NCI-H345 (cell line): ENCODE measurements around the gene HAUS1.
"Not testable (repeated sequence)": the region's sequence is repeated elsewhere in the genome, so short reads cannot be mapped to it uniquely, and the experiment has no call there.

Experiments
- DNase-seq: peaks from one replicate; lab custom pipeline; 2025; lab: John Stamatoyannopoulos, UW

The HAUS1 gene

DNA sequence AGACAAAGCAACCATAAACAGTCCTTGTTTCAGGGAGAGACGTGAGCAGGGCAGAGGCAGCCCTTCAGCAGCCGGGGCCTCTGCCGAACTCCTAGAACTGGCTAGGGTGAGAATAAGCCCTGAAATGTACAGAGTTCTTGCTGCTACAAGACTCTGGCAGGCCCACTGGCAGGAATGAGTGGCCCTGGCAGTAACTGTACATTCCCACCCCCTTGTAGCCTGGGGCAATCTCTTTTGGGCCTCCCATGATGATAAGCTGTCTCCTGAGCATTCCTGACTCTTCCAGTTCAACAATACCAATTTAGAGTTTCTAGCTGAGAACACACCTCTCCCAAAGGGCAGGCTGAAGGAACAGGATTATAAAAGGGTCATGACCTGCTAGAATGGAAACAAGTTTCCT is 54.3 kb downstream of the HAUS1 start:
- DNase-seq, result no peak

DNA sequence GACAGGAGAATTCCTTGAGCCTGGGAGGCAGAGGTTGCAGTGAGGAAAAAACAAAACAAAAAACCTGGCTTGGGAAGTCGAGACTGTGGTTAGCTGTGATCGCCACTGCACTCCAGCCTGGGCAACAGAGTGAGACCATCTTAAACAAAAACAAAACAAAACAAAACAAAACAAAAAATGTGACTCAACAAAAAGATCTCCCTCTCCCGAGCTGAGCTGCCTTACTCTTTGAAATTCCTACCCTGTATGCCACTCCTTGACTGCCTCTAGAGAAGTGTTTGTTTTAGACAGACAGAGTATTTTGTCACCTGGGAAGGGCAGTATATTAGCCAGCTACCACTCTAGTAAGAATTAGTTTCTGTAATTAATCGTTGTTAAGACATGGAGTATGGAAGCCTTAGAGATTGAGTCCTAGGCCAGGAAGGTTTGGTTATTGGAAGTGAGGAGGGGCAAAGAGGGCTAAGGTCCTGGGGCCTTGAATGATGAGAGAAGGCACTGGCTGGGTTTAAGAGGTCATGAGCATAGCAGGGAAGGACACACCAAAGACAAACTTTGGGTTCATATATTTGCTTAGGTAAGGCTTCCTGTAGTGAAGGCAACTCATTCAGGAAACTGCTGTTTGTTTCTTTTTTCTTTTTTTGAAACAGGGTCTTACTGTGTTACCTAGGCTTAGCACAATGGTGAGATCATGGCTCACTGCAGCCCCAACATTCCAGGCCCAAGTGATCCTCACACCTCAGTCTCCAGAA is 56.0 kb downstream of the HAUS1 start:
- DNase-seq, result no peak

DNA sequence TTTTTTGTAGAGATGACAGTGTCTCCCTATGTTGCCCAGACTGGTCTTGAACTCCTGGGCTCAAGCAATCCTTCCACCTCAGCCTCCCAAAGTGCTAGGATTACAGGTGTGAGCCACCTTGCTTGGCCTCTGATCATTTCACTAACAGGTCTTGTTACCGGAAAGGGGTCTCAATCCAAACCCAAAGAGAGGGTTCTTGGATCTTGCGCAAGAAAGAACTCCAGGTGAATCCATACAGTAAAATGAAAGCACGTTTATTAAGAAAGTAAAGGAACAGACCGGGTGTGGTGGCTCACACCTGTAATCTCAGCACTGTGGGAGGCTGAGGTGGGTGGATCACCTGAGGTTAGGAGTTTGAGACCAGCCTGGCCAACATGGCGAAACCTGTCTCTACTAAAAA is 56.7 kb downstream of the HAUS1 start:
- not testable (repeated sequence) for DNase-seq

DNA sequence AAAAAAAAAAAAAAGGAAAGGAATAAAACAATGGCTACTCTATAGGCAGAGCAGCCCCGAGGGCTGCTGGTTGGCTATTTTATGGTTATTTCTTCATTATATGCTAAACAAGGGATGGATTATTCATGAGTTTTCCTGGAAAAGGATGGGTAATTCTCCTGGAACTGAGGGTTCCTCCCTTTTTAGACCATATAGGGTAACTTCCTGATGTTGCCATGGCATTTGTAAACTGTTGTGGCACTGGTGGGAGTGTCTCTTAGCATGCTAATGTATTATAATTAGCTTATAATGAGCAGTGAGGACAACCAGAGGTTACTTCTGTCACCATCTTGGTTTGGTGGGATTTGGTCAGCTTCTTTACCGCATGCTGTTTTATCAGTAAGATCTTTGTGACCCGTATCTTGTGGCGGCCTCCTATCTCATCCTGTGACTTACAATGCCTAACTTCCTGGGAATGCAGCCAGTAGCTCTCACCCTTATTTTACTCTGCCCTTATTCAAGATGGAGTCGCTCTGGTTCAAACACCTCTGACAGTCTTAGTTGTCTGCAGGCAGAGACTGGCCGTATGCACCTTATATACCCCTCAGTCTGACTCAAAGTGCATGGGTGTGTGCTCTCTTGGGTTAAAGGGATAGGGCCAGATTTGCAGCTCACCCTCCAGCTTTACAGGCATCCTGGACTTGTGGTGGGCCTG is 57.7 kb downstream of the HAUS1 start:
- DNase-seq, result no peak

DNA sequence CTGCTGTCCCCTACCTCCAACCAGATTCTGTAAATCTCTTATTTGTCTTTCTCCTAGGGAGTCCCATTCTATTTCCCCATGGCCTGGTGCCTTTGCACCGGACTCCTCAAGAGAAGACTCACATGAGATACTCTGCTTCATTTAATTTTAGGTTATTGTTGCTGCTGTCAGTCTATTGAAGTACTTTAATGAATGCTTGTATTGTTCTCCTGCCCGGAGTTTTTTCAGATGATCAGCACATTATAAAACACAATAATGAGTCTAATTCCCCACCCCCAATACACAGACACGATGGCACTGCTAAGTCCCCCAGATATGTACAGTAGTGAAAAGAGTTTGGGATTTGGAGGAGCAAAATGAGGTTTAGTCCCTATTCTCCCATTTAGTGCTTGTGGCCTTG is 58.9 kb downstream of the HAUS1 start:
- DNase-seq, result no peak

DNA sequence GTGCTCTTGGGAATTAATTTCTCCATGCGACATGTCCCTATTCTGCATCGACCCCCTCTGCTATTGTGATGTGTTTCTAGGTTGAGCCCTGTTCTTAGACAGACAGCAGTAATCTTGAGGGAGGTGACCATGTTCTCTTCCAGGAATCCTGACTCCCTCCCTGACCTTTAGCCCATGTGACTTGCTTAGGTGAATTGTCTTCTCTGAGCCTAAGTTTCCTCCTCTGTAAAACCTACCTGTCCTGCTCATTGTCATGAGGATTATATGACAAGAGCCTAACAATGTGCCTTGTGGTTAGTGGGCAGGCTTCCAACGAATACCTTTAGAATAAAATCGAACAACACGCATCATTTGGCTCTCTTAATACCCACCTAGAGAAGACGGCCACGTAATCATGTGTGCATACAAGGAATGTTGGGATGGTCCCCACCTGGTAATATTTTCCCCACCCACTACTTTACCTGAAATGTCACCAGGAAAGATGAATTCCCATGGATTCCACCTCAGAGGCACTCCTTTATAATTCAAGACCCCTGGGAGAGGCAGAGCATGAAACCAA is 59.8 kb downstream of the HAUS1 start:
- no peak for DNase-seq

DNA sequence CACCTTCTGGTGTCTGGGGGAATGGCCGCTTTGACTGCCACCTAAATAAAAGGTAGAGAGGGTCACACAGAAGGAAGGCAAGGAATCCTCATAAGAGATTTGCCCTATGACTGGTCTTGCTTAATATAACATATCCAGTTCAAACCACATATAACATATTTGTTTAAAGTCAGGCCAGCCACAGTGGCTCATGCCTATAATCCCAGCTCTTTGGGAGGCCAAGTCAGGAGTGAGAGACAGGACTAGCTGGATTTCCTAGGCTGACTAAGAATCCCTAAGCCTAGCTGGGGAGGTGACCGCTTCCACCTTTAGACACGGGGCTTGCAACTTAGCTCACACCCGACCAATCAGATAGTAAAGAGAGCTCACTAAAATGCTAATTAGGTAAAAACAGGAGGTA is 60.3 kb downstream of the HAUS1 start:
- DNase-seq, result not testable (repeated sequence)

DNA sequence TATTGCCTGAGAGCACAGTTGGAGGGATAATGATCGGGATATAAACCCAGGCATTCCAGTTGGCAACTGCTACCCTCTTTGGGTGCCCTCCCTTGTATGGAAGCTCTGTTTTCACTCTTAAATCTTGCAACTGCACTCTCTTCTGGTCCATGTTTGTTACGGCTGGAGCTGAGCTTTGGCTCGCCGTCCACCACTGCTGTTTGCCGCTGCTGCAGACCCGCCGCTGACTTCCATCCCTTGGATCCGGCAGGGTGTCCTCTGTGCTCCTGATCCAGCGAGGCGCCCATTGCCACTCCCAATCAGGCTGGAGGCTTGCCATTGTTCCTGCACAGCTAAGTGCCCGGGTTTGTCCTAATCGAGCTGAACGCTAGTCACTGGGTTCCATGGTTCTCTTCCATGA is 60.7 kb downstream of the HAUS1 start:
- no peak for DNase-seq

DNA sequence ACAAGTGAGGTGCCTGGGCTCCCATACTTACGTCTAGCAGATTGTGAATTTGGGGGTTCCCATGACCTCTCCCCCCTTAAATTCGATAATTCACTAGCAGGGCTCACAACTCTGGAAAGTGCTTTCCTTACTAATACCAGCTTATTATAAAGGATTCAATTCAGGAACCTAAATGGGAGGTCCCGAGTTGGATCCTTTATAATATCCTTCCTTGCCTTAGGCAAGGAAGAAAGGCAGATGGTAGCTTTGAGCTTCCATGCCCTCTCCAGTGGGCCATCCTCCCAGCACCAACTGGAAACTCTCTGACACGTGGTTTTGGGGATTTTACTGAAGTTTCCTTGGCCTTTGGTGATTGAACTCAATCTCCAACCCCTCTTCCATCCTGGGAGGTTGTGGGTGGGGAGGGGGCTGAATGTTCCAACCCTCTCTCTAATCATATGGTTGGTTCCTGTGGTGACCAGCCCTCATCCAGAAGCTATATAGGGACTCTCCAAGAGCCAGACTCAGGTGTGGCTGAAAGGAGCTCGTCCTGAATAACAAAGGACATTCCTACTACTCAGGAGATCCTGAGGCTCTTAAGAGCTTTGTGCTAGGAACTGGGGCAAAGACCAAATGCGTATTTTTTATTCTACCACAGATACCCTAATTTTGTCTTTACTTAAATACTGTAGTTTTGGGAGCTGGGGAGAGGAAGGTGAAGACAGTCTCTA is 62.2 kb downstream of the HAUS1 start:
- no peak for DNase-seq

DNA sequence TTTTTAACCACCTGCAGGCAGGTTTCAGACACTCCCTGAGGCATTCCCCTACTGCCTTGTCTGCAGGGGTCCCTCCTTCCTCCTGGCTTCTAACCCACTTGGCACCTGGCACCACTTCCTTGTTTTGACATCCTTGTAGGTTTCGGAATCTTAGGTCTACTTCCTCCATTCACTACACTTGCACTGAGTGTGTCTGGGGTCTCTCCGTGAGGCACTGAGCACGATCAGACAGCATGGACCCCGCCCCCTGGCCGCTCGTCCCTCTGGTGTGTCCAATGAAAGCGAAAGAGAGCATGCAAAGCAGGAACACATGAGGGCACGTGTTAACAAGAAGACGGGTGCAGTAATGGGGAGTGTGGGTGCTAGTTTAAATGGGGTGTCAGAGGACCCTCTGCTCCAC is 63.8 kb downstream of the HAUS1 start:
- no peak for DNase-seq

DNA sequence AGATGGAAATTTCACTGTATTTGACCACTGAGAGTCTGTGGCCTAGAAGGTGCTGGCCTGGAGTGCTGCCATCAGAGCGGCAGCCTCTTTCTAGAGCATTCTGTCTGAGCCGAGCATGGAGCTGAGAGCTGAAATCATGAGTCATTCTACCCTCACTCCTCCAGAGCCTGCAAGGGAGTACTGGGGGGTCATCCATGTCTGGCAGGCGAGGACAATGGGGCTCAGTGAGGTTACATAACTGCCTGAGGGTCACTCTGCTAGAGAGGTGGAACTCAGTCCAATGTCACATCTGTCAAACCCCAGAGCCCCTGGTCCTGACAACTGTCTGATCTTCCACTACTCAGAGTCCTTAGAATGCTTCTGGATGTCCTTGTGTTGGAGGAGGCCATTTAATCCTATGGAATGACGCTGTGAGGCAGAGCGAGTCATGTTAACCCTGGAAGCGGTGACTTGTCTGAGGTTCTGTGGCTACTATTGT is 65.3 kb downstream of the HAUS1 start:
- DNase-seq, result no peak

DNA sequence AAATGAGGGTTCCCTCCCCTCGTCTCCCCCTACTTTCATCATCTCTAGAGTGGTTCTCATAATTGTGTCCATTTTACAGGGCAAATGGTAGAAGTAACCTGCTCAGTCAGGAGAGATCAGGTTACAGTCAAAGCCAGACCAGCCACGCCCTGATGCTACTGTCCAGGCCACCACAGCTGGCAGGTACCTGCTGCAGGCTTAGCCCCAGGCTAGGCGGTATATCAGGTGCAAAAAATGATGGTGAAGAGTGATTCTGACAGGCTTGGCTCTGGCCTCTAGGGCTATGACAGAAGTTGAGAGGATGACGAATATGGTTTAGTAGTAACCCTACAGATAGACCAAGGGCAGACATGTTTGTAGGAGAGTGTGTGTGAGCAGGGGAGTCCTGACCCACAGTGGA is 67.1 kb downstream of the HAUS1 start:
- DNase-seq, result no peak

DNA sequence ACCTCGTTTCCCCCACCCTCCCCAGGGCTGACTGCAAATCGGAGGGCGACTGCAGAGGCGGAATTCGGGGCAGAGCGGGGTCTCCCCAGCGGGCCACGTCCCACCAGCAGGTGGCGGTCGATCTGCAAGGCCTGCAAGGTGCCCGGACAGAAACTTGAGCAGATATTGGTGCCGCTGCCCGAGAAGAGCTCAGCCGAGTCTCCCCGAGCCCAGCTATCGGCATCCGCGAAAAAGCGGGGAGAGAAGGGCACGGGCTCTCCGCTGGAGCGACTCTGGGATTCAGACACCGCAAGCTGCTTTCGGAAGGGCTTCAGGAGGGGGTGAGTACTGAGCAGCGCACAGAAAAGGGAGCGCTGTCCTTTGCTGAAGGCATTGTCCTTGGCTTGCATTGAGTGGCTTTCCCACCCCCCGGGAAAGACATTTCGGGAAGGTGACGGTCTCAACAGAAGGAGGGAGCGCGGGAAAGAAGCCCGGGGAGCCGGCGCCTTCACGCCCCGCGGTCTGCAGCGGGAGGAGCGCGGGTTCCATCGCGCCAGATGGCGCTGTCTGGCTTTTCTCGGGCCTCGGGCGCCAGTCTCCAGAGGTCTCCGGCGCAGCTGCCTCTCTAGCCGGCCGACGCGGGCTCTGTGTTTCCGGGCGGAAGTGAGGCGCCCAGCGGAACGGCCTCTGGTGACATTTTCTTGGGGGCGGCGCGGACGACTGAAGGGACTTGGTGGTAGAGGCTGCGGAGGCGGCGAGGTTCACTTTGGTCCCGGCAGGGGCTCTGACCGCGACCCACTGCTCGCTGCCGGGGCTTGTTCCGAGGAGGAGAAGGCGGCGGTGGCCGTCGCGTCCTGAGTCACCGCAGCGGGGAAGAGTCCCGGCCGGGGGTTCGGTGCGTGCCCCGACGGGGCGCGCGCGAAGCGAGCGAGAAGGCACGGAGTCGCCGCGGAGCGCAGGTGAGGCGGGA is 69.5 kb downstream of the HAUS1 start:
- peak; percentile 95 for DNase-seq

DNA sequence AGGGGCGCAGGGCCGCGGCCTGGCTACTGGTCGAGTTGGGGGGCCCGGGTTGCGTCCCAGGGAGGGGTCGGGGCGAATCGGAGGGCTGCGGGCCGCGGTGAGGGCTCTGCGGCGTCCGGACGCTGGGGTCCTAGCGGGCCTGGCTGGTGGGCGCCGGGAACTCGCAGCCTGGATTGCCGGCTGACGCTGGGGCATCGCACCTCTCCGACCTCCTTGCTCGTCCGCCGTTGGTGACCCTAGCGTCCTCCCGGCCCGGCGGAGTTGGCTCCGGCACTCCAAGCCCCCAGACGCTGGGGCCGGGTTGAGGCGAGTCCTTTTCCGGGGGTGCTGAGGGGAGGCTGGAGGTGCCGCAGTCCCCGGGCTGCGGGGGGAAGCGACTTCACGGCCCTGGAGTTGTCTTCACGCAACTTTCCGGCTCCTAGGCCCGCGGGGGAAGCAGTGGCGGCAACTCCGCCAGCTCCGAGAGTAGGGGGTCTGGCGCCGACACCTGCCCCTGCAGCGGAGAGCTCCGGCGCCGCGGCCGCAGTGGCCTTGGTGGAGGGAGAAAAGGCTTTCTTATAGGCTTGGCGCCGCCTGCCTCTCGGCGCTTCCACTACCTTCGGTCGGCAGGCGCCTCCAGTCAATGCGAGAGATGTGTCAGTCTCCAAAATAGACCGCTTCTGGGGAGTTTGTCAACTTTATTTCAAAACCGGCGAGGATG is 70.3 kb downstream of the HAUS1 start:
- peak; percentile 21 for DNase-seq

DNA sequence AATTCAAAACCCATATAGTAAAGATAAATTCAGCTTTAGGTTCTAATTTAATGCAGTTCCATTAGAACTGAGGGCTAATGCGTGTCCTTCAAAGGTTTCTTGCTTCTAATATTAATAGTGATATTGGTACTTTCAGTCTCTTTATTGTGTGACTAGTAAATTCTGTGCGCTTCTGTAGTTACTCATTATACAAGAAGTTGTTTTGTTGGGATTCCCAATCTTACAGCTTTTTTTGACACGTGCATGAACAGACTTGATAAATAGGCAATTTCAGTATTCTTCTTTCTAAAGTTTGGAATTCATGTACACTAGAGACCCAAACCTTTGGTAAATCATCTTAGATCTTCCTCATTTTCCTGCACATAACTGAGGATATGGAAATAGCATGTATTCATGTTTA is 71.8 kb downstream of the HAUS1 start:
- DNase-seq, result no peak
